Mesodermal cell (in vitro differentiated cells): ENCODE data around the gene FREY1.

Source experiments
- H3K27ac ChIP-seq: 2 replicates; pipeline ENCODE4 v1.7.0; 2013; ENCODE audit warnings: mild to moderate bottlenecking, low read depth, low read length, moderate library complexity; ENCODE audit not compliant: severe bottlenecking
- H3K36me3 ChIP-seq: 2 replicates; pipeline ENCODE4 v1.7.1; 2013; ENCODE audit warnings: mild to moderate bottlenecking, low read length, moderate library complexity; ENCODE audit not compliant: control insufficient read depth, insufficient read depth
- H3K4me1 ChIP-seq: one replicate; pipeline ENCODE4 v1.7.1; 2013; ENCODE audit warnings: mild to moderate bottlenecking, low read length; ENCODE audit not compliant: insufficient read depth, control insufficient read depth, poor library complexity, severe bottlenecking
- H3K4me3 ChIP-seq: 2 replicates; pipeline ENCODE4 v1.7.0; 2013; ENCODE audit warnings: low read length, control low read depth, mild to moderate bottlenecking; ENCODE audit not compliant: insufficient read depth, poor library complexity, severe bottlenecking; ENCODE audit errors: extremely low read depth
- H3K9me3 ChIP-seq: 2 replicates; pipeline ENCODE4 v1.7.1; 2013; ENCODE audit warnings: mild to moderate bottlenecking, low read length, moderate library complexity; ENCODE audit not compliant: control insufficient read depth
- WGBS, 2 experiments: methylation state at CpG; one replicate each; pipeline ENCODE4 v1.1.5; 2013; ENCODE audit warnings: missing lambda C conversion rate in 2 of 2; ENCODE audit not compliant: insufficient coverage in 2 of 2; 5-methylcytosine and 5-hydroxymethylcytosine counted together

The FREY1 gene

GRCh38 chr11:45880772-45881570 is 26.1 kb downstream of the FREY1 start:
- 93 to 95% methylated on average over 12 to 15 of the region's 15 CpGs for WGBS, 2 experiments
- no peaks in the 10 kb centered on the region for H3K9me3 ChIP-seq
- no peak overlapping the region for H3K4me3 ChIP-seq
- H3K4me1 ChIP-seq = no peaks in the 10 kb centered on the region
- H3K27ac ChIP-seq = no peak overlapping the region
- peaks cover 8% of the 10 kb centered on the region for H3K36me3 ChIP-seq

- H3K36me3 ChIP-seq = peaks cover 14% of the 10 kb centered on the region
- no peak overlapping the region for H3K4me3 ChIP-seq
- 94 to 97% methylated on average over 6 of the region's 7 CpGs for WGBS, 2 experiments
- H3K4me1 ChIP-seq = no peaks in the 10 kb centered on the region
- peak overlapping the region; percentile 16 for H3K27ac ChIP-seq
- no peaks in the 10 kb centered on the region for H3K9me3 ChIP-seq
Observed at GRCh38 chr11:45879803-45880686, 27.0 kb downstream of the FREY1 start.

GRCh38 chr11:45877845-45878244 is 29.2 kb downstream of the FREY1 start:
- Histone ChIP-seq H3K4me3 (no peak overlapping the region), H3K36me3 (peaks cover 19% of the 10 kb centered on the region), H3K4me1 (peaks cover 6% of the 10 kb centered on the region), H3K27ac (no peak overlapping the region), H3K9me3 (no peaks in the 10 kb centered on the region)
- WGBS, 2 experiments = 95 to 100% methylated on average over 1 to 2 of the region's 3 CpGs

DNA sequence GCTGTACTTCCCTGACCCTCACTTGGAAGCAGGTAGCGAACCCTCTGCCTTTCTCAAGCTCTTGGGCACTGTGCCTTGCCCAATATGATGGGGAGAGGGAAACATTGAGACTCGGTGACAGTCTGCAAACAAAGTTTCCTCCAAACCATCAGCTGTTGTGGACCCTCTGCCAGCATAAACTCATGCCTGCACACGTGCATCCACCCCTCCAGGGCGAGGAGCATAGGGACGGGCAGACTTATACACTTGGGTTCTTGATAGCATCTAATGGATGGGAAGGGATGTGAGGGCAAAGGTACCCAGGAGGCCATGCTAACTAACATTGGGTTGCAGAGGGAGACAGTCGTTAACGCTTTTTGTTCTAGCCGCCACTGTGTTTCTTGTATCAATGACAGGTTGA is 29.9 kb downstream of the FREY1 start:
- Histone ChIP-seq H3K4me1 (peaks cover 12% of the 10 kb centered on the region), H3K36me3 (peaks cover 19% of the 10 kb centered on the region), H3K9me3 (no peaks in the 10 kb centered on the region), H3K27ac (no peak overlapping the region), H3K4me3 (no peak overlapping the region)
- WGBS, 2 experiments = 96 to 97% methylated on average over 4 to 8 of the region's 8 CpGs

DNA sequence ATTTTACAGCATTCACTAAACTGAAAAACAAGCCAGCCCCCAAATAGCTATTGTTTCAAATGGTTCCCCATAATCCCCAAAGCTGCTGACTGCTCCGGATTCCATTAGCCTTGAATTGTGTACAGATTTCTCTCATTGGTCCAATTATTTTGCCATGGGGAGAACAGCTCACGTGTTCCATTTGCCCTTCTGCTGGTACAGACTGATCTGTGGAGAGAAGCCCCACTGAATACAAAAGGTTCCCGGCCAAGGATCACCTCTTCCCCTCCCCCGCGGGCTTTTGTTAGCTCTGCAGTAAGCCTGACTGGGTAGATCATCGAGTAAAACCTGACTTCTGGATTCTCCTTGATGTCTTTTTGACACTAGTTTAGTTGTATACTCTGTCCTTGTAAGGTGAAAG is 30.7 kb downstream of the FREY1 start:
- H3K4me3 ChIP-seq = no peak overlapping the region
- H3K36me3 ChIP-seq = peaks cover 21% of the 10 kb centered on the region
- H3K27ac ChIP-seq = no peak overlapping the region
- H3K4me1 ChIP-seq = peaks cover 15% of the 10 kb centered on the region
- no peaks in the 10 kb centered on the region for H3K9me3 ChIP-seq
- 49 to 54% methylated on average over 5 of the region's 6 CpGs for WGBS, 2 experiments

GRCh38 chr11:45872651-45873356 is 34.3 kb downstream of the FREY1 start:
- Histone ChIP-seq H3K9me3 (no peaks in the 10 kb centered on the region), H3K36me3 (peaks cover 50% of the 10 kb centered on the region), H3K4me1 (peaks cover 15% of the 10 kb centered on the region), H3K4me3 (no peak overlapping the region), H3K27ac (peak overlapping the region; percentile 79)
- WGBS, 2 experiments = 22 to 35% methylated on average over 5 to 6 of the region's 9 CpGs

- no peaks in the 10 kb centered on the region for H3K9me3 ChIP-seq
- peaks cover 15% of the 10 kb centered on the region for H3K4me1 ChIP-seq
- no peak overlapping the region for H3K4me3 ChIP-seq
- H3K27ac ChIP-seq = no peak overlapping the region
- H3K36me3 ChIP-seq = peaks cover 55% of the 10 kb centered on the region
- WGBS, 2 experiments = 92 to 100% methylated on average over 1 of the region's 2 CpGs
Observed at GRCh38 chr11:45871638-45872037, 35.4 kb downstream of the FREY1 start.

DNA sequence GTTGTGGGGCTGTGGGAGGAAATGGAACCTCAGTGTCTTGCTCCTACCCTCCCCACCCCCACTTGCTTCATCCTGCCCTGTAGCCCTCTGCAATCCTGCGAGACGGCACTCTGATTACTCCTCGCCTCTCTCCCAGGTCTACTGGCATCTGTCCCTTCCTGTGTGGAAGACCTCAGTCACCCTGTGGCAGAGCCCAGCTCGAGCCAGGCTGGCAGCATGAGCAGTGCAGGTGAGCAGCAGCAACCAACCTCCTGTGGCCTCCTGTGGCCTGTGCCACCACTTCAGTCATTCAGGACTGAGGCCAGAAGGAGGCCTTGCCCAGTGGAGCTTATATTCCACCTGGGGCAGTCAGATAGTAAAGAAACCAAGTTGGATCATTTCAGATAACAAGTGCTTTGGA is 36.4 kb downstream of the FREY1 start:
- Histone ChIP-seq H3K9me3 (no peaks in the 10 kb centered on the region), H3K4me3 (no peak overlapping the region), H3K36me3 (peaks cover 57% of the 10 kb centered on the region), H3K4me1 (peaks cover 15% of the 10 kb centered on the region), H3K27ac (no peak overlapping the region)
- WGBS, 2 experiments = 96 to 98% methylated on average over 4 of the region's 4 CpGs

GRCh38 chr11:45869551-45869950 is 37.5 kb downstream of the FREY1 start:
- Histone ChIP-seq H3K4me1 (peaks cover 15% of the 10 kb centered on the region), H3K4me3 (no peak overlapping the region), H3K27ac (no peak overlapping the region), H3K36me3 (peaks cover 58% of the 10 kb centered on the region), H3K9me3 (no peaks in the 10 kb centered on the region)
- 91 to 92% methylated on average over 8 of the region's 12 CpGs for WGBS, 2 experiments

GRCh38 chr11:45864041-45864440 is 43.0 kb downstream of the FREY1 start:
- Histone ChIP-seq H3K4me3 (no peak overlapping the region), H3K9me3 (no peaks in the 10 kb centered on the region), H3K4me1 (peaks cover 7% of the 10 kb centered on the region), H3K36me3 (peaks cover 77% of the 10 kb centered on the region), H3K27ac (no peak overlapping the region)
